ENCODE measurements around the gene EFCAB5.
A peak's percentile ranks its signal among the peaks of the same experiment; 100 is the strongest.
"Not testable (repeated sequence)": the region's sequence is repeated elsewhere in the genome, so short reads cannot be mapped to it uniquely, and the experiment has no call there.

Gene EFCAB5

GRCh38 chr17:30002088-30002487 is 60.7 kb downstream of the EFCAB5 start:
- TF ChIP-seq CTCF (IDR thresholded peaks at IDR 0.05; ENCODE audit: insufficient read depth, low read length, poor library complexity, severe bottlenecking) = no peak
- no peaks in the 10 kb centered on the region for H3K36me3 ChIP-seq (ENCODE audit: control insufficient read depth, insufficient read depth, low read length)
- H3K4me3 ChIP-seq (replicated peaks; ENCODE audit: low read depth, low read length) = no peak overlapping the region
- DNase-seq (ENCODE audit: extremely low read depth, insufficient read length) = no peak
- no peaks in the 10 kb centered on the region for H3K27me3 ChIP-seq (replicated peaks; ENCODE audit: control insufficient read depth, insufficient read depth, low read length)

- DNase-seq (ENCODE audit: extremely low read depth, insufficient read length) = no peak
These were observed 64.4 kb downstream of the EFCAB5 start for GRCh38 chr17:30005709-30006320.

GRCh38 chr17:30011934-30012333 is 70.5 kb downstream of the EFCAB5 start:
- not testable (repeated sequence) for H3K27me3 ChIP-seq (replicated peaks; ENCODE audit: control insufficient read depth, insufficient read depth, low read length); H3K4me3 ChIP-seq (replicated peaks; ENCODE audit: low read depth, low read length); DNase-seq (ENCODE audit: extremely low read depth, insufficient read length); H3K36me3 ChIP-seq (ENCODE audit: control insufficient read depth, insufficient read depth, low read length)
- peak; percentile 8 for TF ChIP-seq CTCF (IDR thresholded peaks at IDR 0.05; ENCODE audit: insufficient read depth, low read length, poor library complexity, severe bottlenecking)

More at GRCh38 chr17:30005709-30006320, 64.4 kb downstream of the EFCAB5 start:
- TF ChIP-seq CTCF (IDR thresholded peaks at IDR 0.05; ENCODE audit: insufficient read depth, low read length, poor library complexity, severe bottlenecking) = no peak
- no peaks in the 10 kb centered on the region for H3K27me3 ChIP-seq (replicated peaks; ENCODE audit: control insufficient read depth, insufficient read depth, low read length)
- no peak overlapping the region for H3K4me3 ChIP-seq (replicated peaks; ENCODE audit: low read depth, low read length)
- no peaks in the 10 kb centered on the region for H3K36me3 ChIP-seq (ENCODE audit: control insufficient read depth, insufficient read depth, low read length)

- no peaks in the 10 kb centered on the region for H3K27me3 ChIP-seq (replicated peaks; ENCODE audit: control insufficient read depth, insufficient read depth, low read length)
These were observed 80.4 kb downstream of the EFCAB5 start for GRCh38 chr17:30021708-30022317.

GRCh38 chr17:30025325-30025724 is 83.9 kb downstream of the EFCAB5 start:
- not testable (repeated sequence) for DNase-seq (ENCODE audit: extremely low read depth, insufficient read length); H3K27me3 ChIP-seq (replicated peaks; ENCODE audit: control insufficient read depth, insufficient read depth, low read length); H3K36me3 ChIP-seq (ENCODE audit: control insufficient read depth, insufficient read depth, low read length); H3K4me3 ChIP-seq (replicated peaks; ENCODE audit: low read depth, low read length)

More at GRCh38 chr17:30021708-30022317, 80.4 kb downstream of the EFCAB5 start:
- Histone ChIP-seq H3K36me3 (ENCODE audit: control insufficient read depth, insufficient read depth, low read length) (no peaks in the 10 kb centered on the region), H3K4me3 (replicated peaks; ENCODE audit: low read depth, low read length) (no peak overlapping the region)
- peak; percentile 75 for TF ChIP-seq CTCF (IDR thresholded peaks at IDR 0.05; ENCODE audit: insufficient read depth, low read length, poor library complexity, severe bottlenecking)
- DNase-seq (ENCODE audit: extremely low read depth, insufficient read length) = no peak

GRCh38 chr17:30027676-30028075 is 86.2 kb downstream of the EFCAB5 start:
- Histone ChIP-seq H3K27me3 (replicated peaks; ENCODE audit: control insufficient read depth, insufficient read depth, low read length) (no peaks in the 10 kb centered on the region), H3K4me3 (replicated peaks; ENCODE audit: low read depth, low read length) (no peak overlapping the region), H3K36me3 (ENCODE audit: control insufficient read depth, insufficient read depth, low read length) (no peaks in the 10 kb centered on the region)
- no peak for TF ChIP-seq CTCF (IDR thresholded peaks at IDR 0.05; ENCODE audit: insufficient read depth, low read length, poor library complexity, severe bottlenecking)
- no peak for DNase-seq (ENCODE audit: extremely low read depth, insufficient read length)
